Measurements from ENCODE around the gene KRT77.

Gene KRT77

GRCh38 chr12:52651726-52652261 is 51.5 kb downstream of the KRT77 start, which contains the start of gene KRT2:
Gene KRT2, minus strand, starts transcription at chr12:52652211. Its CDS starts 69 bp downstream, at chr12:52652142.
- H3K4me3 ChIP-seq (ENCODE audit: control insufficient read depth, low read depth, low read length): no peak within 1 kb of the TSS
- TF ChIP-seq CTCF (conservative IDR thresholded peaks at IDR 0.05; ENCODE audit: control insufficient read depth, insufficient read depth, low read depth, low read length): no peak
- DNase-seq (ENCODE audit: low read depth): no peak

GRCh38 chr12:52650520-52651081 is 52.7 kb downstream of the KRT77 start:
- no peak for TF ChIP-seq CTCF (conservative IDR thresholded peaks at IDR 0.05; ENCODE audit: control insufficient read depth, insufficient read depth, low read depth, low read length)
- peak; percentile 6 for DNase-seq (ENCODE audit: low read depth)

GRCh38 chr12:52649066-52649465 is 54.3 kb downstream of the KRT77 start:
- no peak for DNase-seq (ENCODE audit: low read depth)
- no peak for TF ChIP-seq CTCF (conservative IDR thresholded peaks at IDR 0.05; ENCODE audit: control insufficient read depth, insufficient read depth, low read depth, low read length)
- H3K4me3 ChIP-seq (ENCODE audit: control insufficient read depth, low read depth, low read length): no peak overlapping the region

More at GRCh38 chr12:52650520-52651081, 52.7 kb downstream of the KRT77 start:
- no peak overlapping the region for H3K4me3 ChIP-seq (ENCODE audit: control insufficient read depth, low read depth, low read length)

GRCh38 chr12:52648012-52648550 is 55.2 kb downstream of the KRT77 start:
- no peak for TF ChIP-seq CTCF (conservative IDR thresholded peaks at IDR 0.05; ENCODE audit: control insufficient read depth, insufficient read depth, low read depth, low read length)
- DNase-seq (ENCODE audit: low read depth): no peak
- no peak overlapping the region for H3K4me3 ChIP-seq (ENCODE audit: control insufficient read depth, low read depth, low read length)

- no peak for DNase-seq (ENCODE audit: low read depth)
- TF ChIP-seq CTCF (conservative IDR thresholded peaks at IDR 0.05; ENCODE audit: control insufficient read depth, insufficient read depth, low read depth, low read length): no peak
- no peak overlapping the region for H3K4me3 ChIP-seq (ENCODE audit: control insufficient read depth, low read depth, low read length)
Observed at GRCh38 chr12:52647601-52648000, 55.7 kb downstream of the KRT77 start.

GRCh38 chr12:52646613-52647012 is 56.7 kb downstream of the KRT77 start:
- no peak overlapping the region for H3K4me3 ChIP-seq (ENCODE audit: control insufficient read depth, low read depth, low read length)
- DNase-seq (ENCODE audit: low read depth): no peak
- TF ChIP-seq CTCF (conservative IDR thresholded peaks at IDR 0.05; ENCODE audit: control insufficient read depth, insufficient read depth, low read depth, low read length): no peak

Measured in fibroblast of mammary gland (primary cell).